ENCODE results near the gene PSMC3. TPM values are rescaled to one million over a fixed set of nuclear protein-coding genes. Genes with fewer than 3 reads are reported as not detected.

Gene PSMC3
- total RNA-seq, 1 experiment from 2014 or later: 275 TPM

- Histone ChIP-seq H3K9me3 (ENCODE audit: low read length) (no peaks in the 10 kb centered on the region), H3K27ac (ENCODE audit: low read length) (no peak within 1 kb of the TSS), H3K9me2 (replicated peaks; ENCODE audit: low read length) (no peaks in the 10 kb centered on the region), H3K9ac (ENCODE audit: low read length) (no peak within 1 kb of the TSS), H3K4me2 (ENCODE audit: low read length) (no peak within 1 kb of the TSS), H3K79me2 (ENCODE audit: low read length) (no peaks in the 10 kb centered on the region), H4K20me1 (ENCODE audit: low read length) (no peaks in the 10 kb centered on the region), H3K4me3 (ENCODE audit: low read length) (no peak within 1 kb of the TSS), H2AFZ (ENCODE audit: low read length) (no peak within 1 kb of the TSS), H3F3A (ENCODE audit: low read length, unreplicated experiment) (no peaks in the 10 kb centered on the region), H3K36me3 (ENCODE audit: low read depth, low read length) (no peaks in the 10 kb centered on the region), H3K27me3 (ENCODE audit: low read length) (no peaks in the 10 kb centered on the region), H3K4me1 (ENCODE audit: insufficient read depth, low read length) (no peaks in the 10 kb centered on the region)
- no TSS peak for BruUV-seq (replicated peaks)
- ATAC-seq (no peak), DNase-seq (no peak)
- CTCF ChIA-PET: no interaction called here
- TF ChIP-seq CTCF (conservative IDR thresholded peaks at IDR 0.05; ENCODE audit: low read depth, low read length): no peak
- no peak for TF ChIP-seq EZH2phosphoT487 (IDR thresholded peaks at IDR 0.05; ENCODE audit: borderline replicate concordance, low read length)
- TF ChIP-seq EZH2 (IDR thresholded peaks at IDR 0.05; ENCODE audit: low read length, unreplicated experiment): no peak
- intact Hi-C loops (cut with micrococcal nuclease): no loop called here
- POLR2A ChIA-PET (ENCODE audit: unreplicated experiment): no interaction called here
Measured at GRCh38 chr11:47448566-47449427, 22.6 kb upstream of the PSMC3 start, which contains the start of gene RAPSN. RAPSN (minus strand) TSS chr11:47449136; CDS start chr11:47448964, 172 bp downstream.

GRCh38 chr11:47447906-47448305 lies 21.7 kb upstream of the PSMC3 start:
- ChIA-PET CTCF (no interaction called here), POLR2A (ENCODE audit: unreplicated experiment) (no interaction called here)
- no peak for DNase-seq
- Histone ChIP-seq H3K36me3 (ENCODE audit: low read depth, low read length) (no peaks in the 10 kb centered on the region), H3K9me3 (ENCODE audit: low read length) (no peaks in the 10 kb centered on the region), H3K4me2 (ENCODE audit: low read length) (no peak overlapping the region), H4K20me1 (ENCODE audit: low read length) (no peaks in the 10 kb centered on the region), H3K4me3 (ENCODE audit: low read length) (no peak overlapping the region), H3K27me3 (ENCODE audit: low read length) (no peaks in the 10 kb centered on the region), H3K9ac (ENCODE audit: low read length) (no peak overlapping the region), H2AFZ (ENCODE audit: low read length) (no peak overlapping the region), H3F3A (ENCODE audit: low read length, unreplicated experiment) (no peaks in the 10 kb centered on the region), H3K27ac (ENCODE audit: low read length) (no peak overlapping the region), H3K4me1 (ENCODE audit: insufficient read depth, low read length) (no peaks in the 10 kb centered on the region), H3K79me2 (ENCODE audit: low read length) (no peaks in the 10 kb centered on the region), H3K9me2 (replicated peaks; ENCODE audit: low read length) (no peaks in the 10 kb centered on the region)
- TF ChIP-seq EZH2 (IDR thresholded peaks at IDR 0.05; ENCODE audit: low read length, unreplicated experiment) (no peak), CTCF (conservative IDR thresholded peaks at IDR 0.05; ENCODE audit: low read depth, low read length) (no peak), EZH2phosphoT487 (IDR thresholded peaks at IDR 0.05; ENCODE audit: borderline replicate concordance, low read length) (no peak)
- intact Hi-C loops (cut with micrococcal nuclease): no loop called here
- no peak for ATAC-seq
- no TSS peak for BruUV-seq (replicated peaks)

GRCh38 chr11:47446833-47447232 lies 20.6 kb upstream of the PSMC3 start:
- DNase-seq: no peak
- no peaks in the 10 kb centered on the region for H3K9me2 ChIP-seq (replicated peaks; ENCODE audit: low read length)
- CTCF ChIA-PET: no interaction called here
- POLR2A ChIA-PET (ENCODE audit: unreplicated experiment): no interaction called here
- H3K36me3 ChIP-seq (ENCODE audit: low read depth, low read length): no peaks in the 10 kb centered on the region
- no peak overlapping the region for H3K27ac ChIP-seq (ENCODE audit: low read length)
- TF ChIP-seq EZH2 (IDR thresholded peaks at IDR 0.05; ENCODE audit: low read length, unreplicated experiment) (no peak), EZH2phosphoT487 (IDR thresholded peaks at IDR 0.05; ENCODE audit: borderline replicate concordance, low read length) (no peak), CTCF (conservative IDR thresholded peaks at IDR 0.05; ENCODE audit: low read depth, low read length) (no peak)
- no peaks in the 10 kb centered on the region for H4K20me1 ChIP-seq (ENCODE audit: low read length)
- intact Hi-C loops (cut with micrococcal nuclease): no loop called here
- H3K4me3 ChIP-seq (ENCODE audit: low read length): no peak overlapping the region
- H2AFZ ChIP-seq (ENCODE audit: low read length): no peak overlapping the region
- no peaks in the 10 kb centered on the region for H3F3A ChIP-seq (ENCODE audit: low read length, unreplicated experiment)
- no peak overlapping the region for H3K9ac ChIP-seq (ENCODE audit: low read length)
- no peaks in the 10 kb centered on the region for H3K79me2 ChIP-seq (ENCODE audit: low read length)
- H3K4me1 ChIP-seq (ENCODE audit: insufficient read depth, low read length): no peaks in the 10 kb centered on the region
- ATAC-seq: no peak
- H3K9me3 ChIP-seq (ENCODE audit: low read length): no peaks in the 10 kb centered on the region
- no TSS peak for BruUV-seq (replicated peaks)
- H3K27me3 ChIP-seq (ENCODE audit: low read length): no peaks in the 10 kb centered on the region
- H3K4me2 ChIP-seq (ENCODE audit: low read length): no peak overlapping the region
